Stimulated activated CD8-positive, alpha-beta memory T cell treated with anti-CD3 and anti-CD28 coated beads, Interleukin-7, amount 100 ng/mL, for 4 hours (primary cell): ENCODE results near the gene RNH1.

Source experiments
- DNase-seq, 2 donors: peaks; one replicate each; pipeline ENCODE4 v3.0.0-alpha.2; 2020; ENCODE audit warnings: low read depth in 2 of 2

Gene RNH1

DNA sequence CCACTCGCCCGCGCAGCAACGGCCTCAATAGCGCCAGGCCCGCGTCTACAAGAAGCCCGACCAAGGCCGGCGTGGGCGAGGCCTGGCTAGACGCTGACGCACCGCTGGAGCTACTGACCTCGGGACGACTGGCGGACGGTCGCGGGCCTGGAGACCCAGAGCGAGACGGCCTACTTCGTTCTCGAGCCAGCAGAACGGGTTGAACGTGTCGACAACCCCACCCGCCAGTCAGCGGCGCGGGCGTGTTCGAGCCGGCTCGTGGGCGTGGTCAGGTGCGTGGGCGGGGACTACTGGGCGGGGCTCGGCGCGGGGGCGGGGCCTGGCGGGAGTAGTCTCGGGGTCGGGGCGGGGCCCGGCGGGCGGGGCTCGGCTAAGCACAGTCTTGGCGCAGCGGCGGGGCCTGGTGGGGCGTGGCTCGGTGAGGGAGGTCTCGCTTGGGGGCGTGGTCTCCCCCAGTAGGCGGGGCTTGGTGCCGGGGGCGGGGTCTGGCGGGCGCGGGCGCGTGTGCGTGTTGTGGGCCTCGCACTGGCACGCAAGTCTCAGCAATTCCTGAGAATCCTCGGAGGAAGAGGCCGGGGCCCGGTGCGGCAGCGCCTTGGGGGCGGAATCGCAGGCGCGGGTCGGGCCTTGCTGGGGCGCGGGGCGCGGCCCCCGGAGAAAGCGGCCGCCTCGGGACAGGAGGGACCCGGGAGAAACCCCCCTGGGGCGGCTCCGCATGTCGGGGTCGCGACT, at the start of gene RNH1:
Gene RNH1, minus strand, starts transcription at position 248 of the 732 bp plus-strand sequence. CDS start 5,080 bp downstream, outside the sequence.
- peak; percentile 98 to 99 for DNase-seq

DNA sequence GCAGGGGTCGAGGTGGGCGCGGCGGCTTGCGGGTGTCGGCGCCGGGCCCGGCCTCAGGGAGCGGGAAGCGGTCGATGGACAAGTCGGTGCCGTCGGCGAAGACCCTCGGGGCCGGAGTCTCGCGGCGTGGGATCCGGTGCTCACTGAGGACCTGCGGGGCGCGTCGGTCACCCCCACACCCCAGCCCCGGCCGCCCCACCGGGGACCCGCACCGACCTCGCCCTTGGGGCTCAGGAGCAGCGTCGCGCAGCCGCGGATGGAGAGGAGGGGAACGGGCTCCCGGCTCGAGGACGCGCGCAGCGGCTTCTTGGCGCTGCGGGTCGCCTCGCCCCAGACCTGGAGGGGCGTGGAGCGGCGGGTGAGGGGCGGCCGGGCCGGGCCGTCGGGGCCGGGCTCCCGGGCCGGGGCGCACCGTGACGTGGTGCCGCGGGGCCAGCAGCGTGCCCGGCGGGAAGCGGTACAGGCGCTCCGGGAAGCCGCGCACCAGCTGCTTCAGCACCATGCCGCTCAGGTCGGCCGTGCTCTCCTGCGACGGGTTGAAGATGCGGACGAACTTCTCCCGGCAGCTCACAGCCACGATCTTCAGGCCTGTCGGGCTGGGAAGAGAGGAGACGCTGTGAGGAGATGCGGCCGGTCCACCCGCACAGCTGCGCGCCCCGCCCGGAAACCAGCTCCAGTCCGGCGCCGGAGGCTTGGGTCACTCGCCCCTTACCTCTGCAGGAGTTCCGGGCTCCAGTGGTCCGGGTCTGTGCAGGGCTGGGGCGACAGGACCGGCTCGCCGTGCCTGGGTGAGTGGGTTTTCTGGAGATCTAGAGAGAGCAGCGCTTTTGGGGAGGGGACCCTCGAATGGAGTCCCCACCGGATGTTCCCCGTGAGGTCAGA, 49.0 kb upstream of the RNH1 start:
- no peak for DNase-seq

- DNase-seq, result no peak
Observed at GRCh38 chr11:555227-555779, 48.3 kb upstream of the RNH1 start.

GRCh38 chr11:554428-555226, 47.6 kb upstream of the RNH1 start:
- DNase-seq, result peak; percentile 36 to 69

- DNase-seq, result no peak
Observed at GRCh38 chr11:553988-554340, 46.9 kb upstream of the RNH1 start.

DNA sequence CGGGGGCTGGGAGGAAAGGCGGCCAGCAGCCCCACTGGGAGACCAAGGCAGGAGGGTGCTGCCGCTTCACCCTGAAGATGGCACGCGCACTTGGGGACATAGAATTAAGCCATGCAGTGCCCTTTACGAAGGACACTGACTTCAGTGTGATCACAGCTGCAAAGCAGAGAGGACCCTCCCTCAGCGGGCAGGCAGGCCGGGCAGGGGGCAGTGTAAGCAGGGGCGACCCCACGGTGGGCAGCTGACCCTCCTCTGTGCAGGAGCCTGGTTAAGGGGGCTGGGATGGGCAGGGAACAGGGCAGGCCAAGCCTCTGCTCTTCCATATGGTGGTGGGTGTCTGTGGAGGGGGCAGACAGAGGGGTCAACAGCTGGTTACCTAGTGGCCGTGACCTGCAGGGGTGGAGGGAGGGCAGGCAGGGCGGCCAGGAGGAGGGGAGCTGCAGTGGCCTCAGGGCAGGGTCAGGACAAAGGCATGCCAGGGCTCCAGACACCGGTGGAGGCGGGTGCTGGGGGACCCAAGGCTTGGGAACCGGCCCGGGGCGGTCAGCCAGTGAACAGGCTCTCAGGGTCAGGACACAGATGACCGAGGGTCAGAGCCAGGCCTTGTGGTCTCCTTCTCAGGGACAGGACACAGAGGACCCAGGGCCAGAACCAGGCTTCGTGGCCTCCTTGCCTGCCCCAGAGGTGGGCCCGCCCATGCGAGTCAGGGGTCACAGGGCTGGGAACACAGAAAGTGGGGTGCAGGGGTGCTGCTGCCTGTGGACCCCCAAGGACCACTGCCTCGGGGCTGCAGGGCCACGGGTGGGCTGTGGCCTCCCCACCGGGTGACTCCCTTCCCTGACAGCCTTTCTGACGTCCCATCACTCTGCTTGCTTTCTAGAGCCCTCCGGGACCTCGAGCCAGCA, 46.3 kb upstream of the RNH1 start:
- no peak for DNase-seq

DNA sequence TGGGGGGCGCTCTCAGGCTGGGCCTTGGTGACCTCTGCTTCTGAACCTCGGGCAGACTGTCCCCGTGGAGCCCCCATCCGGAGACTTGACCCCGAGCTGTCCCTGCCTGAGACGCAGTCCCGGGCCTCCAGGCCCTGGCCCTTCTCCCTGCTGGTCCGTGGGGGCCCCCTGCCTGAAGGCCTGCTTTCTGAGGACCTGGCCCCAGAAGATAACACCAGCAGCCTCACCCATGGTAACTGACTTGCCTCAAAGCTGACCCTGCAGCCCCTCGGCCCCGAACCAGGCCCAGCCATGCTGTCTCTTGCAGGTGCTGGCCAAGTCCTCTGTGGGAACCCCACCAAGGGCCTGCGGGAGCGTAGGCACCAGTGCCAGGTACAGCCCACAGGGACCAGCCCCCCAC, 44.6 kb upstream of the RNH1 start:
- no peak for DNase-seq

GRCh38 chr11:551131-551530, 44.1 kb upstream of the RNH1 start:
- no peak for DNase-seq

DNA sequence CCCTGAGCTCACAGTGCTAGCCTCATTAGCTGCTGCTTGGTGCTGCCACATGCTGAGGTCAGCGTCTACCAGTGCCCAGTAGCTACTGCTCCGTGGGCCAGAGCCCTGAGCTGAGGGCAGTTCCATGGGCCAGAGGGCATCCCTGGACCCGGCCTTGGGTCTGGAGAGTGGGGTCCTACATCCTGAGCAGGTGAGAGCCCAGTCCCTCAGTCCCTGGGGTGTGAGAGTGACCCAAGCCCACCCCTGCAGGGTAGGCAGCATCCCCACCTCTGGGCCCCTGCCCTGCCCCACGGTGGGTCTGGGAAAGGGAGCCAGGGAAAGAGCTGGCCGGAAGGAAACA, 43.7 kb upstream of the RNH1 start:
- DNase-seq, result no peak

GRCh38 chr11:550021-550745, 43.1 kb upstream of the RNH1 start:
- DNase-seq, result no peak

- DNase-seq, result no peak
Observed at GRCh38 chr11:548700-549603, 41.9 kb upstream of the RNH1 start.

- no peak for DNase-seq
Observed at GRCh38 chr11:545171-545570, 38.1 kb upstream of the RNH1 start.

GRCh38 chr11:544817-545166, 37.8 kb upstream of the RNH1 start:
- DNase-seq, result no peak

GRCh38 chr11:541433-541885, 34.4 kb upstream of the RNH1 start:
- DNase-seq, result no peak

DNA sequence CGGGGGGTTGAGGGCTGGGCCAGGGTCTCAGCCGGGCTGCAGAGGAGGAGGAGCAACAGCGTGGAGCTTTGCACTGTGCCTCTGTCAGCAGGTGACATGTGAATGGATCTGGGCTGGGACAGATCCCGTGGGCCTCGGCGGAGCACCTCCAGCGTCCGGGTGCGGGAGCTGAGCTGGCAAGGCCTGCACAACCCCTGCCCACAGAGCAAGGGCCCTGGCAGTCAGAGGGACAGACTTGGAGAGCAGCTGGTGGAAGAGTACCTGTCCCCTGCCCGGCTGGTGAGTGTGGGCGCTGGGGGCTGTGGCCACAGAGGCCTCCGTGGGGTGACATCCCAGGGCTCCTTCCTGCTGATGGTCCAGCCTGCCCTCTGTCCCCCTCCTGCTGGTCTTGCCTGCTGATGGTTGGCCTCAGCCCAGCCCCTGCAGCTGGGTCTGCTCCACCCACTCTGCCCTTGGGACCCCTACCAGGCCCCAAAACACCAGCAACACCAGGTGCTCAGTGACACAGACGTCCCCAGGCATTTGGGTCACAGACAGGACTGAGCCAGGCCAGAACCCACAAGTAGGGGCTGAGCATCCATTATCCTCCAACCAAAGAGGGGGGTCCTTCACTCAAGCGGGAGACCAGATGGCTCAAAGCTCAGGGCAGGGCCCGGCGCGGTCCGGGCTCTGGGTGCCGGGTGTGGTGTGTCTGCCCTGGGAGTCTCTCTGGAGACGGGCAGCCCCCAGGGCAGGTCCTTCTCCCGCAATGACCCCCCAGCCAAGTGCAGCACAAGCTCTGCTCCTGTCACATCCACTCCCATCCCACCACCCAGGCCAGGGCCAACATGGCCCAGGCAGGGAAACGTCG, 33.8 kb upstream of the RNH1 start:
- no peak for DNase-seq

GRCh38 chr11:539971-540481, 33.0 kb upstream of the RNH1 start:
- DNase-seq, result no peak

DNA sequence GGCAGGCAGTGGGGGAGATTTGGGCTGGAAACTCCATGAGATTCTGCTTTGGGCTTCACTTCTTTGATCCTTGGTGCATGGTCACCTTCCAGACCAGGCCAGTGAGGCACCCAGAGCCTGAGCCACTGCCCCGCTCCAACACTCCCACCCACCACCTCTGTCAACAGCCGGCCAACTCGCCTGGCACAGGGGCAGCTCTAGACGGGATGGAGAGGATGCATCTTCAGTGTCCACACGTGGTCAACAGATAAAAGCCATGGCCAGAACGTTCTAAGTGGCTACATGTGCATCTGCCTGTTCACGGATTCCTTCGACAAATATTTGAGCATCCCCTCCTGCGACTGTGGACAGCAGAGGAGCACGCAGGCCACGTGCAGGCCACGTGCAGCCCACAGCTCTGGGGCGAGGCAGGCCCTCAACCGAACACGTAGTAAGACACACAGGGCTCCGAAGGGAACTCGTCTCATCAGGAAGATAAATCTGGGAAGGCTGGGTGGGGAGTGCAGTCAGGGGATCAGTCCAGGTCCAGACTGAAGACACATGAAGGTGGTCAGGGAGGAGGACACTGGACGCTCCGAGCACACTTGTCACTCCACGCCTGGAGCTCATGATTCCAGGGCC, 31.5 kb upstream of the RNH1 start:
- DNase-seq, result no peak
